A375 (cell line): ENCODE data around the gene SLITRK4. TPM values are rescaled to one million over a fixed set of nuclear protein-coding genes. Genes with fewer than 3 reads are reported as not detected.

Experiments
- total RNA-seq: library from RNA; depleted of rRNA; stranded (reverse); fragments of >200 nt; shearing (Covaris generic); gene quantifications from 2 replicates; pipeline ENCODE4 v1.2.3, GENCODE V29; 2014; rRNA removed

SLITRK4 gene
- 1.5 TPM in 2 replicates for total RNA-seq

GRCh38 chrX:143635915-143636314 is at the start of gene SLITRK4:
TSS of gene SLITRK4 (minus strand) at chrX:143636101. CDS start at chrX:143631108, 4,993 bp downstream.

Other genes with a start within 250 kb of the SLITRK4 start
- not detected in 2 replicates for gene SPANXN3, start 118.6 kb downstream of the SLITRK4 start, total RNA-seq
- gene SPANXN2, start 84.7 kb upstream of the SLITRK4 start, total RNA-seq: not detected in 2 replicates
- not detected in 2 replicates for gene UBE2NL, start 248.0 kb upstream of the SLITRK4 start, total RNA-seq